MM.1S (cell line): ENCODE results near the gene KCNJ16.

Experiments
- EZH2 ChIP-seq: fragments of 300-600 bp; sonication (generic); optimal IDR thresholded peaks from 2 replicates; pipeline ENCODE3; 2017; ENCODE audit warnings: low read depth, mild to moderate bottlenecking, antibody characterized with exemption, low read length, mixed read lengths
- EZH2phosphoT487 ChIP-seq: fragments of 300-600 bp; sonication (generic); IDR thresholded peaks from 2 replicates; pipeline ENCODE4 v1.6.1; 2018; ENCODE audit warnings: antibody characterized with exemption, low read length

- TF ChIP-seq EZH2phosphoT487 (no peak), EZH2 (no peak)
Observed at GRCh38 chr17:70172923-70173322, 97.9 kb downstream of the KCNJ16 start.
